Suprapubic skin (tissue), 4 donors: ENCODE measurements around the gene TBC1D14. TPM values are rescaled to one million over a fixed set of nuclear protein-coding genes. Genes with fewer than 3 reads are reported as not detected.

Source experiments
- DNase-seq, 2 donors: peaks; one replicate each; pipeline ENCODE4 v3.0.0-alpha.2; 2019; ENCODE audit warnings: low spot score in 2 of 2
- H3K27ac ChIP-seq: fragments of 200-600 bp; sonication (generic); one replicate; pipeline ENCODE4 v1.5.1; 2019
- H3K27me3 ChIP-seq: fragments of 200-600 bp; sonication (generic); one replicate; pipeline ENCODE4 v1.5.1; 2019
- H3K36me3 ChIP-seq: fragments of 200-600 bp; sonication (generic); one replicate; pipeline ENCODE4 v1.5.1; 2019
- H3K4me1 ChIP-seq: fragments of 200-600 bp; sonication (generic); one replicate; pipeline ENCODE4 v1.5.1; 2019
- H3K4me3 ChIP-seq: fragments of 200-600 bp; sonication (generic); one replicate; pipeline ENCODE4 v1.5.1; 2019; ENCODE audit warnings: mild to moderate bottlenecking
- H3K9me3 ChIP-seq: fragments of 200-600 bp; sonication (generic); one replicate; pipeline ENCODE4 v1.5.1; 2019
- CTCF ChIP-seq, 2 donors: fragments of 200-600 bp in 1 of 2; fragments of 450-650 bp in 1 of 2; sonication (generic) in 1 of 2; IDR thresholded peaks; one replicate each; pipeline ENCODE4 v1.5.1; 2016 to 2019; ENCODE audit warnings: antibody characterized with exemption in 2 of 2, mild to moderate bottlenecking in 1 of 2, moderate library complexity in 1 of 2
- EP300 ChIP-seq: sonication (generic); formaldehyde crosslinking; IDR thresholded peaks from one replicate; pipeline ENCODE4 v1.6.1; 2017; ENCODE audit warnings: antibody characterized with exemption
- POLR2A ChIP-seq, 2 donors: fragments of 450-650 bp; IDR thresholded peaks; one replicate each; pipeline ENCODE4 v1.6.1; 2017; ENCODE audit warnings: antibody characterized with exemption in 2 of 2, mild to moderate bottlenecking in 2 of 2, moderate library complexity in 2 of 2
- POLR2AphosphoS5 ChIP-seq, 3 donors: sonication (generic); formaldehyde crosslinking; IDR thresholded peaks; one replicate each; pipeline ENCODE4 v1.6.1; 2017; ENCODE audit warnings: antibody characterized with exemption in 3 of 3
- WGBS: methylation state at CpG from one replicate; pipeline ENCODE4 v1.1.5; 2018; 5-methylcytosine and 5-hydroxymethylcytosine counted together
- total RNA-seq, 4 donors: library from RNA; depleted of rRNA; stranded (reverse); fragments of >200 nt; gene quantifications; one replicate each; pipeline ENCODE4 v1.1.0, GENCODE V29; 2016

Gene TBC1D14
- total RNA-seq, 4 donors from 2014 or later = 55.0 to 111 (median 97.9) TPM

- 78% methylated on average over 7 of the region's 11 CpGs for WGBS
- Histone ChIP-seq H3K4me1 (no peaks in the 10 kb centered on the region), H3K27me3 (no peaks in the 10 kb centered on the region), H3K27ac (no peak overlapping the region), H3K36me3 (peaks cover 18% of the 10 kb centered on the region), H3K9me3 (no peaks in the 10 kb centered on the region), H3K4me3 (no peak overlapping the region)
- DNase-seq = no peak
- no peak for TF ChIP-seq CTCF (IDR thresholded peaks at IDR 0.05)
- no peak for TF ChIP-seq POLR2A (IDR thresholded peaks at IDR 0.05)
- no peak for TF ChIP-seq EP300
- TF ChIP-seq POLR2AphosphoS5 (IDR thresholded peaks at IDR 0.05) = no peak
Observed at GRCh38 chr4:6968496-6968895, 58.9 kb downstream of the TBC1D14 start.

- H3K27ac ChIP-seq = no peak overlapping the region
- TF ChIP-seq POLR2A (IDR thresholded peaks at IDR 0.05) = no peak
- TF ChIP-seq POLR2AphosphoS5 (IDR thresholded peaks at IDR 0.05) = no peak
- no peak for TF ChIP-seq EP300
- no peak for TF ChIP-seq CTCF (IDR thresholded peaks at IDR 0.05)
- H3K9me3 ChIP-seq = no peaks in the 10 kb centered on the region
- DNase-seq = peak in 1 of 2 donors; percentile 59
- peaks cover 12% of the 10 kb centered on the region for H3K4me1 ChIP-seq
- H3K36me3 ChIP-seq = peaks cover 18% of the 10 kb centered on the region
- no peak overlapping the region for H3K4me3 ChIP-seq
- WGBS = 94% methylated on average over 15 of the region's 18 CpGs
- no peaks in the 10 kb centered on the region for H3K27me3 ChIP-seq
Observed at GRCh38 chr4:6969826-6970800, 60.5 kb downstream of the TBC1D14 start.

GRCh38 chr4:6971536-6972374 is 62.1 kb downstream of the TBC1D14 start:
- no peaks in the 10 kb centered on the region for H3K27me3 ChIP-seq
- peaks cover 18% of the 10 kb centered on the region for H3K36me3 ChIP-seq
- H3K4me3 ChIP-seq = no peak overlapping the region
- H3K27ac ChIP-seq = no peak overlapping the region
- H3K4me1 ChIP-seq = peaks cover 13% of the 10 kb centered on the region
- 90% methylated on average over 16 of the region's 16 CpGs for WGBS
- no peaks in the 10 kb centered on the region for H3K9me3 ChIP-seq
- DNase-seq = peak in 1 of 2 donors; percentile 34
- TF ChIP-seq EP300 (no peak), CTCF (IDR thresholded peaks at IDR 0.05) (no peak), POLR2A (IDR thresholded peaks at IDR 0.05) (no peak), POLR2AphosphoS5 (IDR thresholded peaks at IDR 0.05) (no peak)

GRCh38 chr4:6972375-6972650 is 62.7 kb downstream of the TBC1D14 start:
- no peak for DNase-seq
- 92% methylated on average over 8 of the region's 8 CpGs for WGBS
- H3K27me3 ChIP-seq = no peaks in the 10 kb centered on the region
- H3K9me3 ChIP-seq = no peaks in the 10 kb centered on the region
- H3K36me3 ChIP-seq = peaks cover 16% of the 10 kb centered on the region
- TF ChIP-seq EP300 = no peak
- no peak for TF ChIP-seq POLR2A (IDR thresholded peaks at IDR 0.05)
- no peak for TF ChIP-seq CTCF (IDR thresholded peaks at IDR 0.05)
- no peak for TF ChIP-seq POLR2AphosphoS5 (IDR thresholded peaks at IDR 0.05)
- no peak overlapping the region for H3K4me3 ChIP-seq
- H3K27ac ChIP-seq = no peak overlapping the region
- H3K4me1 ChIP-seq = peaks cover 13% of the 10 kb centered on the region

- Histone ChIP-seq H3K9me3 (no peaks in the 10 kb centered on the region), H3K4me3 (no peak overlapping the region), H3K4me1 (peaks cover 13% of the 10 kb centered on the region), H3K27ac (no peak overlapping the region), H3K27me3 (no peaks in the 10 kb centered on the region), H3K36me3 (peaks cover 10% of the 10 kb centered on the region)
- no peak for DNase-seq
- 82% methylated on average over 9 of the region's 9 CpGs for WGBS
- no peak for TF ChIP-seq CTCF (IDR thresholded peaks at IDR 0.05)
- no peak for TF ChIP-seq EP300
- TF ChIP-seq POLR2A (IDR thresholded peaks at IDR 0.05) = no peak
- TF ChIP-seq POLR2AphosphoS5 (IDR thresholded peaks at IDR 0.05) = no peak
Observed at GRCh38 chr4:6972911-6973310, 63.3 kb downstream of the TBC1D14 start.
